ENCODE measurements around the gene WDFY3.

Gene WDFY3

GRCh38 chr4:84753321-84753972 is 213.0 kb downstream of the WDFY3 start:
- H3K4me3 ChIP-seq (ENCODE audit: low read length), result no peak overlapping the region
- DNase-seq (ENCODE audit: low read depth, low spot score), result no peak

GRCh38 chr4:84751707-84752106 is 214.8 kb downstream of the WDFY3 start:
- no peak overlapping the region for H3K4me3 ChIP-seq (ENCODE audit: low read length)
- no peak for DNase-seq (ENCODE audit: low read depth, low spot score)

- no peak overlapping the region for H3K4me3 ChIP-seq (ENCODE audit: low read length)
- no peak for DNase-seq (ENCODE audit: low read depth, low spot score)
Measured at GRCh38 chr4:84750960-84751283, 215.6 kb downstream of the WDFY3 start.

- DNase-seq (ENCODE audit: low read depth, low spot score), result peak; percentile 39
- no peak overlapping the region for H3K4me3 ChIP-seq (ENCODE audit: low read length)
Measured at GRCh38 chr4:84750260-84750959, 216.1 kb downstream of the WDFY3 start.

- DNase-seq (ENCODE audit: low read depth, low spot score), result no peak
- H3K4me3 ChIP-seq (ENCODE audit: low read length), result no peak overlapping the region
Measured at GRCh38 chr4:84740057-84740456, 226.4 kb downstream of the WDFY3 start.

GRCh38 chr4:84738622-84739021 is 227.9 kb downstream of the WDFY3 start:
- no peak overlapping the region for H3K4me3 ChIP-seq (ENCODE audit: low read length)
- DNase-seq (ENCODE audit: low read depth, low spot score), result no peak

- H3K4me3 ChIP-seq (ENCODE audit: low read length), result no peak overlapping the region
- no peak for DNase-seq (ENCODE audit: low read depth, low spot score)
Measured at GRCh38 chr4:84737656-84738055, 228.8 kb downstream of the WDFY3 start.

GRCh38 chr4:84734037-84734436 is 232.5 kb downstream of the WDFY3 start:
- no peak for DNase-seq (ENCODE audit: low read depth, low spot score)
- no peak overlapping the region for H3K4me3 ChIP-seq (ENCODE audit: low read length)

GRCh38 chr4:84733343-84734033 is 233.0 kb downstream of the WDFY3 start:
- DNase-seq (ENCODE audit: low read depth, low spot score), result no peak
- H3K4me3 ChIP-seq (ENCODE audit: low read length), result no peak overlapping the region

GRCh38 chr4:84730375-84730774 is 236.1 kb downstream of the WDFY3 start:
- H3K4me3 ChIP-seq (ENCODE audit: low read length), result no peak overlapping the region
- DNase-seq (ENCODE audit: low read depth, low spot score), result no peak

- DNase-seq (ENCODE audit: low read depth, low spot score), result peak; percentile 56
- no peak overlapping the region for H3K4me3 ChIP-seq (ENCODE audit: low read length)
Measured at GRCh38 chr4:84727491-84727890, 239.0 kb downstream of the WDFY3 start.

GRCh38 chr4:84726356-84726755 is 240.1 kb downstream of the WDFY3 start:
- DNase-seq (ENCODE audit: low read depth, low spot score), result no peak
- no peak overlapping the region for H3K4me3 ChIP-seq (ENCODE audit: low read length)

GRCh38 chr4:84722720-84723119 is 243.8 kb downstream of the WDFY3 start:
- no peak for DNase-seq (ENCODE audit: low read depth, low spot score)
- H3K4me3 ChIP-seq (ENCODE audit: low read length), result no peak overlapping the region

GRCh38 chr4:84719115-84719514 is 247.4 kb downstream of the WDFY3 start:
- H3K4me3 ChIP-seq (ENCODE audit: low read length), result no peak overlapping the region
- DNase-seq (ENCODE audit: low read depth, low spot score), result no peak

GRCh38 chr4:84718699-84719098 is 247.8 kb downstream of the WDFY3 start:
- DNase-seq (ENCODE audit: low read depth, low spot score), result no peak
- H3K4me3 ChIP-seq (ENCODE audit: low read length), result no peak overlapping the region

- H3K4me3 ChIP-seq (ENCODE audit: low read length), result no peak overlapping the region
- no peak for DNase-seq (ENCODE audit: low read depth, low spot score)
Measured at GRCh38 chr4:84710548-84710947, 255.9 kb downstream of the WDFY3 start.

GRCh38 chr4:84708406-84709135 is 257.9 kb downstream of the WDFY3 start:
- no peak for DNase-seq (ENCODE audit: low read depth, low spot score)
- no peak overlapping the region for H3K4me3 ChIP-seq (ENCODE audit: low read length)

- DNase-seq (ENCODE audit: low read depth, low spot score), result no peak
- no peak overlapping the region for H3K4me3 ChIP-seq (ENCODE audit: low read length)
Measured at GRCh38 chr4:84706286-84706685, 260.2 kb downstream of the WDFY3 start.

- no peak overlapping the region for H3K4me3 ChIP-seq (ENCODE audit: low read length)
- DNase-seq (ENCODE audit: low read depth, low spot score), result no peak
Measured at GRCh38 chr4:84699001-84699671, 267.4 kb downstream of the WDFY3 start.

Measured in Jurkat, Clone E6-1 (cell line).